Fibroblast of mammary gland (primary cell): ENCODE data around the gene SRGAP2C.
"Not testable (repeated sequence)": the region's sequence is repeated elsewhere in the genome, so short reads cannot be mapped to it uniquely, and the experiment has no call there.

ENCODE experiments used
- DNase-seq: peaks from one replicate; pipeline ENCODE4 v3.0.0-alpha.2; 2010; ENCODE audit warnings: low read depth
- H3K4me3 ChIP-seq: 2 replicates; pipeline ENCODE4 v1.5.1; 2011; ENCODE audit warnings: low read depth, mild to moderate bottlenecking, low read length, moderate library complexity; ENCODE audit not compliant: control insufficient read depth
- TF ChIP-seq, protein P1 (sequence below): conservative IDR thresholded peaks from 2 replicates; pipeline ENCODE4 v1.5.1; 2011; ENCODE audit warnings: low read depth, low read length, inconsistent platforms; ENCODE audit not compliant: control insufficient read depth, insufficient read depth

SRGAP2C gene

GRCh38 chr1:121413821-121414220, 229.0 kb downstream of the SRGAP2C start:
- H3K4me3 ChIP-seq: no peak overlapping the region
- DNase-seq: no peak
- TF ChIP-seq, protein P1, sequence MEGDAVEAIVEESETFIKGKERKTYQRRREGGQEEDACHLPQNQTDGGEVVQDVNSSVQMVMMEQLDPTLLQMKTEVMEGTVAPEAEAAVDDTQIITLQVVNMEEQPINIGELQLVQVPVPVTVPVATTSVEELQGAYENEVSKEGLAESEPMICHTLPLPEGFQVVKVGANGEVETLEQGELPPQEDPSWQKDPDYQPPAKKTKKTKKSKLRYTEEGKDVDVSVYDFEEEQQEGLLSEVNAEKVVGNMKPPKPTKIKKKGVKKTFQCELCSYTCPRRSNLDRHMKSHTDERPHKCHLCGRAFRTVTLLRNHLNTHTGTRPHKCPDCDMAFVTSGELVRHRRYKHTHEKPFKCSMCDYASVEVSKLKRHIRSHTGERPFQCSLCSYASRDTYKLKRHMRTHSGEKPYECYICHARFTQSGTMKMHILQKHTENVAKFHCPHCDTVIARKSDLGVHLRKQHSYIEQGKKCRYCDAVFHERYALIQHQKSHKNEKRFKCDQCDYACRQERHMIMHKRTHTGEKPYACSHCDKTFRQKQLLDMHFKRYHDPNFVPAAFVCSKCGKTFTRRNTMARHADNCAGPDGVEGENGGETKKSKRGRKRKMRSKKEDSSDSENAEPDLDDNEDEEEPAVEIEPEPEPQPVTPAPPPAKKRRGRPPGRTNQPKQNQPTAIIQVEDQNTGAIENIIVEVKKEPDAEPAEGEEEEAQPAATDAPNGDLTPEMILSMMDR: no peak

GRCh38 chr1:121414905-121415304, 230.1 kb downstream of the SRGAP2C start:
- no peak for DNase-seq
- TF ChIP-seq, protein P1: no peak
- H3K4me3 ChIP-seq: no peak overlapping the region

- TF ChIP-seq, protein P1: no peak
- no peak for DNase-seq
- no peak overlapping the region for H3K4me3 ChIP-seq
These were observed 232.6 kb downstream of the SRGAP2C start for GRCh38 chr1:121417325-121417923.

DNA sequence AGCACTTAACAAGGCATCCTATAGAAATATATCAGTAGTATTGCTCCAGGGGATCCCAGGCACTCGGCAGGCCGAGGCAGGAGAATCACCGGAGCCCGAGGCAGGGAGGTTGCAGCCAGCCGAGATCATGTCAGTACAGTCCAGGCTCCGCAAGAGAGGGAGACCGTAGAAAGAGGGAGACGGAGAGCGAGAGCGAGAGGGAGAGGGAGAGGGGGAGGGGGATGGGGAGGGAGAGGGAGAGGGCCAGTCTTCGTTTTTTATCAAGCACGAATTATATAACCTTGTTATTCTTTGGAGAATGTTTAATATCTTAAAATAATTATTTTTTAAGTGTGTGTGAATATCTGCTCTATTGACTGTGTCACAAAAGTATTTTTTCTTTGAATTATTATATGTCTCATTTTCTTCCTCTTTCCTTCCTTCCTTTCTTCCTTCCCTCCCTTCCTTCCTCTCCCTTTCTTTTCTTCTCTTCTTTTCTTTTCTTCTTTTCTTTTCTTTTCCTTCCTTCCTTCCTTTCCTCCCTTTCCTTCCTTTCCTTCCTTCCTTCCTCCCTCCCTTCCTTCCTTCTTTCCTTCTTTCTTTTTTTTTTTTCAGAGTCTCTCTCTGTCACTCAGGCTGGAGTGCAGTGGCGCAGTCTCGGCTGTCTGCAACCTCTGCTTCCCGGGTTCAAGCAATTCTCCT, 233.7 kb downstream of the SRGAP2C start:
- H3K4me3 ChIP-seq: no peak overlapping the region
- TF ChIP-seq, protein P1: no peak
- no peak for DNase-seq

DNA sequence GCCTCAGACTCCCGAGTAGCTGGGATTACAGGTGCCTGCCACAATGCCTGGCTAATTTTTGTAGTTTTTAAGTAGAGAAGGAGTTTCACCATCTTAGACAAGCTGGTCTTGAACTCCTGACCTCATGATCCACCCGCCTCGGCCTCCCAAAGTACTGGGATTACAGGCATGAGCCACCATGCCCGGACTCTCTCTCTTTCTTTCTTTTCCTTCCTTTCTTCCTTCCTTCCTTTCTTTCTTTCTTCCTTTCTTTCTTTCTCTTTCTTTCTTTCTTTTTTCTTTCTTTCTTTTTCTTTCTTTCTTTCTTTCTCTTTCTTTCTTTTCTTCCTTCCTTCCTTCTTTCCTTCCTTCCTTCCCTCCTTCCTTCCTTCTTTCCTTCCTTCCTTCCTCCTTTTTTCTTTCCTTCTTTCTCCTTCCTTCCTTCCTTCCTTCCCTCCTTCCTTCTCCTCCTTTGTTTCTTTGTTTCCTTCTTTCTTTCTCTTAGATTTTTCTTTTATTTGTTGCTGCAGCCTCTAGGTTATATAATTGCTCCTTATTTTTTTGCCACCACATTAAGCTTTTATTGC, 234.4 kb downstream of the SRGAP2C start:
- H3K4me3 ChIP-seq, DNase-seq: not testable (repeated sequence)

DNA sequence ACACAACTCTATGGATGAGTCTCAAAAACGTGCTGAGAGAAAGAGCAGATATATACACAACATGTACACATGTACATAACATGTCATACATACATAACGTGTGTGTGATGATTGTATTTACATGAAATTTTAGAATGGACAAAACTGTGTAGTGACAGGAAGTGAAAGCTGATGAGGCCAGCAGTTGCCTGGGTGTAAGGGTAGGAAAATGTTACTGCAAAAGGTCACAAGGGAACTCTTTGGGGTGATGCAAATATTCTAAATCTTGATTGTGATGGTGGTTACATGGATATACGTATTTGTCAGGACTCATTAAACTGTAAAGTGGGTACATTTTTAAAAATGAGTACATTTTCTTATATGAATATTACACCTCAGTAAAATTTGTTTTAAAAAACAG, 236.7 kb downstream of the SRGAP2C start:
- DNase-seq, H3K4me3 ChIP-seq: not testable (repeated sequence)

GRCh38 chr1:121423956-121424355, 239.2 kb downstream of the SRGAP2C start:
- DNase-seq: not testable (repeated sequence)

DNA sequence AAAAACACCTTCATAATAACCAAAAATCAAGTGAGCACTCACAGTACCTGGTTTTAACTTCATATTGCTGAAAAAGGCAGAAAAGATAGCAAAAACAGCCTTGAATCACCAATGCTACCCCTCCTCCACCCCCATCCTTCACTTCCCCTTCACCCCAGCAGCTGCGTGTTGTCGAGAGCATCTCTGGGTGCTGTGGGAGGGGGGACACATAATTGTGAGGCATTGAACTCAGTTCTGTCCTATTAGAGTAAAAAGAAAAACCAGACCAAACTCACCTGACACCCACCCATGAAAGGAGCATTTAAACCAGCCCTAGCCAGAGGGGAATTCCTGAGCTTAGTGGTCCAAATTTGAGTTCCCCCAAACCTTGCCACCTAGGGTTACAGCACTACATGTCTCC, 248.7 kb downstream of the SRGAP2C start:
- not testable (repeated sequence) for H3K4me3 ChIP-seq, DNase-seq

More at GRCh38 chr1:121423956-121424355, 239.2 kb downstream of the SRGAP2C start:
- not testable (repeated sequence) for H3K4me3 ChIP-seq

DNA sequence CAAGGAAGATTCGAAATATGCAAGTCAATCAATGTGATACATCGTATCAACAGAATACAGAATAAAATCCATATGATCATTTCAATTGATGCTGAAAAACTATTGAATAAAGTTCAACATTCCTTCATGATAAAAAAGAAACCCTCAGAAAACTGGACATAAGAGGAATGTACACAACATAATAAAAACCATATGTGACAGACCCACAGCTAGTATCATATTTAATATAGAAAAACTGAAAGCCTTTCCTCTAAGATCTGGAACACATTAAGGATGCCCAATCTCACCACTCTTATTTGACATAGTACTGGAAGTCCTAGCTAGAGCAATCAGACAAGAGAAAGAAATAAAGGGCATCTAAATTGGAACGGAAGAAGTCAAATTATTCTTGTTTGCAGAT, 254.1 kb downstream of the SRGAP2C start:
- not testable (repeated sequence) for H3K4me3 ChIP-seq
- peak; percentile 36 for DNase-seq
